PC-9 (cell line): ENCODE data around the gene TBCA.

ENCODE experiments used
- CTCF ChIP-seq: fragments of 200-600 bp; sonication (generic); conservative IDR thresholded peaks from 2 replicates; pipeline ENCODE4 v1.6.1; 2017; ENCODE audit warnings: mixed run types, antibody characterized with exemption, mild to moderate bottlenecking, moderate library complexity
- EZH2 ChIP-seq: fragments of 200-600 bp; sonication (generic); IDR thresholded peaks from 2 replicates; pipeline ENCODE4 v1.8.0; 2017; ENCODE audit warnings: antibody characterized with exemption, low read depth

- TF ChIP-seq CTCF = no peak
- no peak for TF ChIP-seq EZH2
Observed at GRCh38 chr5:77725616-77726015, 50.5 kb downstream of the TBCA start.
